HepG2 (cell line): ENCODE data around the gene PIP5K1C. TPM values are rescaled to one million over a fixed set of nuclear protein-coding genes. Genes with fewer than 3 reads are reported as not detected.
A peak's percentile ranks its signal among the peaks of the same experiment; 100 is the strongest.

ENCODE experiments used
- ATF7-NPFF ChIP-seq: sonication (generic); formaldehyde crosslinking; IDR thresholded peaks from 2 replicates; pipeline ENCODE4 v1.8.1; 2023; ENCODE audit warnings: mild to moderate bottlenecking, low read depth, missing genetic modification reagents, moderate library complexity
- EP300 ChIP-seq, 3 experiments: sonication (generic) in 1 of 3; formaldehyde crosslinking in 1 of 3; IDR thresholded peaks; 2 replicates each; pipeline versions ENCODE4 v1.5.1 to v1.6.1; 2011 to 2020; ENCODE audit warnings: low read depth in 2 of 3, low read length in 2 of 3, borderline replicate concordance in 1 of 3, improper control_type of control experiment in 1 of 3, mild to moderate bottlenecking in 1 of 3, missing genetic modification reagents in 1 of 3, moderate library complexity in 1 of 3
- MIER2 ChIP-seq: IDR thresholded peaks from 2 replicates; pipeline ENCODE4 v1.6.1; 2016; ENCODE audit warnings: missing biosample characterization, missing genetic modification reagents
- MLLT10 ChIP-seq: sonication (generic); formaldehyde crosslinking; IDR thresholded peaks from 2 replicates; pipeline ENCODE4 v1.4.0; 2020; ENCODE audit warnings: missing genetic modification reagents
- NFKB2 ChIP-seq: sonication (generic); formaldehyde crosslinking; IDR thresholded peaks from 2 replicates; pipeline ENCODE4 v1.4.0; 2020; ENCODE audit warnings: missing genetic modification reagents, borderline replicate concordance
- RORA ChIP-seq: sonication (generic); formaldehyde crosslinking; IDR thresholded peaks from 2 replicates; pipeline ENCODE4 v1.5.0; 2020; ENCODE audit warnings: mild to moderate bottlenecking, missing genetic modification reagents, moderate library complexity
- SMAD1 ChIP-seq: sonication (generic); formaldehyde crosslinking; IDR thresholded peaks from 2 replicates; pipeline ENCODE4 v1.4.0; 2020; ENCODE audit warnings: missing genetic modification reagents, low read depth, mild to moderate bottlenecking, borderline replicate concordance
- SOX13 ChIP-seq, 3 experiments: fragments of 450-650 bp in 1 of 3; sonication (generic) in 1 of 3; formaldehyde crosslinking in 1 of 3; IDR thresholded peaks in 2 of 3; conservative IDR thresholded peaks in 1 of 3; 2 replicates each; pipeline versions ENCODE4 v1.5.0 to v1.6.1; 2016 to 2020; ENCODE audit warnings: antibody characterized with exemption in 1 of 3, mild to moderate bottlenecking in 1 of 3, missing compliant biosample characterization in 1 of 3, missing genetic modification reagents in 1 of 3, moderate library complexity in 1 of 3
- TMF1 ChIP-seq: sonication (generic); formaldehyde crosslinking; IDR thresholded peaks from 2 replicates; pipeline ENCODE4 v1.8.1; 2022; ENCODE audit warnings: low read depth, missing genetic modification reagents
- XRCC5 ChIP-seq: fragments of 200-400 bp; formaldehyde crosslinking; optimal IDR thresholded peaks from 2 replicates; pipeline ENCODE3; 2017; ENCODE audit warnings: mild to moderate bottlenecking, low read length
- ZKSCAN1 ChIP-seq: fragments of 150-350 bp; IDR thresholded peaks from 2 replicates; pipeline ENCODE4 v1.6.1; 2014; ENCODE audit warnings: low read length
- ZNF446 ChIP-seq: sonication (generic); formaldehyde crosslinking; IDR thresholded peaks from 2 replicates; pipeline ENCODE4 v1.5.0; 2020; ENCODE audit warnings: mild to moderate bottlenecking, missing genetic modification reagents
- ZNF550 ChIP-seq: sonication (generic); formaldehyde crosslinking; IDR thresholded peaks from 2 replicates; pipeline ENCODE4 v1.4.0; 2020; ENCODE audit warnings: mild to moderate bottlenecking, missing genetic modification reagents, borderline replicate concordance
- ZNF589 ChIP-seq: sonication (generic); formaldehyde crosslinking; conservative IDR thresholded peaks from 2 replicates; pipeline ENCODE4 v1.8.0; 2022; ENCODE audit warnings: mild to moderate bottlenecking, moderate library complexity, missing genetic modification reagents
- ZNF883 ChIP-seq: sonication (generic); formaldehyde crosslinking; IDR thresholded peaks from 2 replicates; pipeline ENCODE4 v1.5.1; 2020; ENCODE audit warnings: mild to moderate bottlenecking, missing genetic modification reagents; ENCODE audit errors: not compliant biosample characterization
- polyA plus RNA-seq, 8 experiments: library from polyadenylated mRNA; depleted of rRNA in 3 of 8; stranded (reverse) in 7 of 8; unstranded in 1 of 8; fragments of >200 nt; fragmentation: Illumina TruSeq in 4 of 8; extraction: Trizol in 4 of 8; gene quantifications; 2 replicates each; pipeline versions ENCODE4 v1.2.1 to v1.2.3, GENCODE V29; 2011 to 2016; ENCODE audit warnings: low read depth in 4 of 8, missing spikeins in 1 of 8, mixed read lengths in 1 of 8; ENCODE audit not compliant: insufficient read depth in 1 of 8
- total RNA-seq, 5 experiments: library from RNA; depleted of rRNA; stranded (reverse); fragments of >200 nt; fragmentation: Illumina TruSeq; extraction: Trizol; gene quantifications; 2 replicates each; pipeline ENCODE4 v1.2.3, GENCODE V29; 2016; ENCODE audit warnings: low read depth in 1 of 5
- TF ChIP-seq, protein P1 (sequence below): sonication (generic); formaldehyde crosslinking; IDR thresholded peaks from 2 replicates; pipeline ENCODE4 v1.8.1; 2023; ENCODE audit warnings: mild to moderate bottlenecking, missing genetic modification reagents
- TF ChIP-seq, protein P2 (sequence below): sonication (generic); formaldehyde crosslinking; IDR thresholded peaks from 2 replicates; pipeline ENCODE4 v1.4.0; 2020; ENCODE audit warnings: missing genetic modification reagents, borderline replicate concordance
- TF ChIP-seq, protein P3 (sequence below): sonication (generic); formaldehyde crosslinking; IDR thresholded peaks from 2 replicates; pipeline ENCODE4 v1.5.0; 2020; ENCODE audit warnings: missing genetic modification reagents
- TF ChIP-seq, protein P4 (sequence below): sonication (generic); formaldehyde crosslinking; conservative IDR thresholded peaks from 2 replicates; pipeline ENCODE4 v1.8.0; 2022; ENCODE audit warnings: missing genetic modification reagents
- TF ChIP-seq, protein P5 (sequence below): sonication (generic); formaldehyde crosslinking; IDR thresholded peaks from 2 replicates; pipeline ENCODE4 v1.8.0; 2022; ENCODE audit warnings: missing genetic modification reagents, mild to moderate bottlenecking, borderline replicate concordance

Gene PIP5K1C
- total and polyA plus RNA-seq, 2 of the 13 experiments (the other 11 are each of a cell fraction or from before 2014, with no cell fraction given): 3.6 to 4.3 TPM

DNA sequence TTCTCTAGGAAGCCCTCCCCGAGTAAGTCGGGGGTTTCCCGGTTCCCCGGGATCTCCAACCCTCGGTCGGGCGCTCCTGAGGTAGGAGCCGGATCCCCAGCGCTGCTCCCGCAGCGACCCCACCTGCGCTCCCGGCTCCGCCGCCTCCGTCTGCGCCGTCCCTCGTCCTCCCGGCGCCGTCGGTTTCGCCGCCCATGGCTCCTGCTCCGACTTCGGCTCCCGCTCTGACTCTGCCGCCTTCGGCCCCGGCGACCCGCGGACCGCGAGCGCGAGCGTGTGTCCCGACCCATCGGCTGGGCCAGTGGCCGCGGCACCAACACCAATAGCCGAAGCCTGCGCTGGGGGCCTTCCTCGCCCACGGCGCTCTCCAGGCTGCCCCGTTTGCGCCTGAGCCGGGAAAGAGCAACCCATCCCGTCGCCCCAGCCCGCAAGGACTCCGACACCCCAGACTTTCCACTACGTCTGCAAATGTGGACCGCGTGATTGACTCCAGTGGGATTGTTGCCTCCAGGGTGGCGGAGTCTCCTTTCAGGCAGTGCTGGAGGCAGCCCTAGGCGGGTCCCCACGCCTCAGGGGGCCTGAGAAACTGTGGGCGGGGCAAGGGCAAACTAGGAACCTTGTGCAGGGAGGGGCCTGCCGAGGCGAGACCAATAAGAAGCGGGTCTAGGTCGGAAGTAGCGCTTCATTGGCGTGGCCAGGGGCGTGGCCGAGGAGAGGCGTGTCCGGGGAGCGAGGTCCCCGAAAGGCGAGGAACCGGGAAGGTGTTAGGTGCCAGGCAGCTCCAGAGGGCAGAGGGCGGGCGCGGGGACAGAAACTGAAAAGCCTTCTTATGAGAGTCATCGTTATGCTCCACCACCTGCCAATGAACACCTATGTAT lies 73.6 kb downstream of the PIP5K1C start, which contains the start of gene CACTIN (continued):
- TF ChIP-seq SOX13 (IDR thresholded peaks at IDR 0.05) (no peak), SOX13 (CRISPR knock-in tag; conservative IDR thresholded peaks at IDR 0.05 in 1 of 2, IDR thresholded peaks at IDR 0.05 in 1 of 2) (no peak), RORA (no peak), ATF7-NPFF (CRISPR knock-in tag) (no peak), ZNF550 (CRISPR knock-in tag) (no peak; the same call in 1 of the 2 replicates), ZKSCAN1 (no peak), ZNF883 (no peak), TMF1 (CRISPR knock-in tag) (peak; percentile 73; the same call in 1 of the 2 replicates), ZNF589 (0 out of 2 replicates have a peak, but pooled peaks have one; percentile 17), EP300 (IDR thresholded peaks at IDR 0.05; ENCODE audit: low read depth in 2 of 2, low read length in 2 of 2) (peak in 1 of 2 experiments; percentile 25; a peak in 1 of 4 replicates), EP300 (CRISPR knock-in tag; IDR thresholded peaks at IDR 0.05; ENCODE audit: borderline replicate concordance) (peak; percentile 23; the same call in 1 of the 2 replicates), ZNF446 (CRISPR knock-in tag) (0 out of 2 replicates have a peak, but pooled peaks have one; percentile 68), NFKB2 (peak; percentile 39; the same call in 1 of the 2 replicates), SMAD1 (CRISPR knock-in tag) (no peak), MIER2 (CRISPR knock-in tag) (no peak), XRCC5 (peak; percentile 83), MLLT10 (CRISPR knock-in tag) (no peak)
- TF ChIP-seq, protein P1, sequence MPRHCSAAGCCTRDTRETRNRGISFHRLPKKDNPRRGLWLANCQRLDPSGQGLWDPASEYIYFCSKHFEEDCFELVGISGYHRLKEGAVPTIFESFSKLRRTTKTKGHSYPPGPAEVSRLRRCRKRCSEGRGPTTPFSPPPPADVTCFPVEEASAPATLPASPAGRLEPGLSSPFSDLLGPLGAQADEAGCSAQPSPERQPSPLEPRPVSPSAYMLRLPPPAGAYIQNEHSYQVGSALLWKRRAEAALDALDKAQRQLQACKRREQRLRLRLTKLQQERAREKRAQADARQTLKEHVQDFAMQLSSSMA (CRISPR knock-in tag): no peak
- TF ChIP-seq, protein P2, sequence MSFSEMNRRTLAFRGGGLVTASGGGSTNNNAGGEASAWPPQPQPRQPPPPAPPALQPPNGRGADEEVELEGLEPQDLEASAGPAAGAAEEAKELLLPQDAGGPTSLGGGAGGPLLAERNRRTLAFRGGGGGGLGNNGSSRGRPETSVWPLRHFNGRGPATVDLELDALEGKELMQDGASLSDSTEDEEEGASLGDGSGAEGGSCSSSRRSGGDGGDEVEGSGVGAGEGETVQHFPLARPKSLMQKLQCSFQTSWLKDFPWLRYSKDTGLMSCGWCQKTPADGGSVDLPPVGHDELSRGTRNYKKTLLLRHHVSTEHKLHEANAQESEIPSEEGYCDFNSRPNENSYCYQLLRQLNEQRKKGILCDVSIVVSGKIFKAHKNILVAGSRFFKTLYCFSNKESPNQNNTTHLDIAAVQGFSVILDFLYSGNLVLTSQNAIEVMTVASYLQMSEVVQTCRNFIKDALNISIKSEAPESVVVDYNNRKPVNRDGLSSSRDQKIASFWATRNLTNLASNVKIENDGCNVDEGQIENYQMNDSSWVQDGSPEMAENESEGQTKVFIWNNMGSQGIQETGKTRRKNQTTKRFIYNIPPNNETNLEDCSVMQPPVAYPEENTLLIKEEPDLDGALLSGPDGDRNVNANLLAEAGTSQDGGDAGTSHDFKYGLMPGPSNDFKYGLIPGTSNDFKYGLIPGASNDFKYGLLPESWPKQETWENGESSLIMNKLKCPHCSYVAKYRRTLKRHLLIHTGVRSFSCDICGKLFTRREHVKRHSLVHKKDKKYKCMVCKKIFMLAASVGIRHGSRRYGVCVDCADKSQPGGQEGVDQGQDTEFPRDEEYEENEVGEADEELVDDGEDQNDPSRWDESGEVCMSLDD (CRISPR knock-in tag): no peak
- TF ChIP-seq, protein P3, sequence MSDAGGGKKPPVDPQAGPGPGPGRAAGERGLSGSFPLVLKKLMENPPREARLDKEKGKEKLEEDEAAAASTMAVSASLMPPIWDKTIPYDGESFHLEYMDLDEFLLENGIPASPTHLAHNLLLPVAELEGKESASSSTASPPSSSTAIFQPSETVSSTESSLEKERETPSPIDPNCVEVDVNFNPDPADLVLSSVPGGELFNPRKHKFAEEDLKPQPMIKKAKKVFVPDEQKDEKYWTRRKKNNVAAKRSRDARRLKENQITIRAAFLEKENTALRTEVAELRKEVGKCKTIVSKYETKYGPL: no peak
- TF ChIP-seq, protein P4, sequence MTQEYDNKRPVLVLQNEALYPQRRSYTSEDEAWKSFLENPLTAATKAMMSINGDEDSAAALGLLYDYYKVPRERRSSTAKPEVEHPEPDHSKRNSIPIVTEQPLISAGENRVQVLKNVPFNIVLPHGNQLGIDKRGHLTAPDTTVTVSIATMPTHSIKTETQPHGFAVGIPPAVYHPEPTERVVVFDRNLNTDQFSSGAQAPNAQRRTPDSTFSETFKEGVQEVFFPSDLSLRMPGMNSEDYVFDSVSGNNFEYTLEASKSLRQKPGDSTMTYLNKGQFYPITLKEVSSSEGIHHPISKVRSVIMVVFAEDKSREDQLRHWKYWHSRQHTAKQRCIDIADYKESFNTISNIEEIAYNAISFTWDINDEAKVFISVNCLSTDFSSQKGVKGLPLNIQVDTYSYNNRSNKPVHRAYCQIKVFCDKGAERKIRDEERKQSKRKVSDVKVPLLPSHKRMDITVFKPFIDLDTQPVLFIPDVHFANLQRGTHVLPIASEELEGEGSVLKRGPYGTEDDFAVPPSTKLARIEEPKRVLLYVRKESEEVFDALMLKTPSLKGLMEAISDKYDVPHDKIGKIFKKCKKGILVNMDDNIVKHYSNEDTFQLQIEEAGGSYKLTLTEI (CRISPR knock-in tag): no peak
- TF ChIP-seq, protein P5, sequence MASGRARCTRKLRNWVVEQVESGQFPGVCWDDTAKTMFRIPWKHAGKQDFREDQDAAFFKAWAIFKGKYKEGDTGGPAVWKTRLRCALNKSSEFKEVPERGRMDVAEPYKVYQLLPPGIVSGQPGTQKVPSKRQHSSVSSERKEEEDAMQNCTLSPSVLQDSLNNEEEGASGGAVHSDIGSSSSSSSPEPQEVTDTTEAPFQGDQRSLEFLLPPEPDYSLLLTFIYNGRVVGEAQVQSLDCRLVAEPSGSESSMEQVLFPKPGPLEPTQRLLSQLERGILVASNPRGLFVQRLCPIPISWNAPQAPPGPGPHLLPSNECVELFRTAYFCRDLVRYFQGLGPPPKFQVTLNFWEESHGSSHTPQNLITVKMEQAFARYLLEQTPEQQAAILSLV (CRISPR knock-in tag): peak; percentile 95; the same call in 1 of the 2 replicates
